NCI-H2227 treated with DMSO at 0.1 percent for 48 hours (cell line): ENCODE measurements around the gene TFEB.

ENCODE experiments used
- DNase-seq: peaks from one replicate; lab custom pipeline; 2025; lab: John Stamatoyannopoulos, UW

The TFEB gene

GRCh38 chr6:41763470-41763869 lies 28.1 kb upstream of the TFEB start:
- DNase-seq, result no peak

GRCh38 chr6:41759905-41760579 lies 24.6 kb upstream of the TFEB start:
- no peak for DNase-seq

GRCh38 chr6:41759106-41759904 lies 23.9 kb upstream of the TFEB start:
- no peak for DNase-seq

DNA sequence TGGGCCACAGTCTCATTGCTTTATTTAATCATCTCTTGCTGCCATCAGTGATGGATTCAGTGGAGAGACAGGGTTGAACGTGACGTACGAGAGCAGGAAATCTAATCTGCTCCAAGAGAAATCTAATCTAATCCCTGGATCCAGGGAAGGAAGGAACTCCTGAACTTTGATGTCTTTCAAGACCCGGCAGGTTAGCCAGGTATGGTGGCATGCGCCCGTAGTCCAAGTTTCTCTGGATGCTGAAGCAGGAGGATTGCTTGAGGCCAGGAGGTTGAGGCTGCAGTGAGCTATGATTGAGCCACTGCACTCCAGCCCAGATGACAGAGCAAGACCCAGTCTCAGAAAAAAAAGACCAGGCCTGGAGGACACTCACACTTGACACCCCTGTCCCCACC lies 23.2 kb upstream of the TFEB start:
- DNase-seq, result no peak

GRCh38 chr6:41757931-41758640 lies 22.7 kb upstream of the TFEB start:
- DNase-seq, result no peak

- no peak for DNase-seq
Observed at GRCh38 chr6:41757271-41757670, 21.9 kb upstream of the TFEB start.

DNA sequence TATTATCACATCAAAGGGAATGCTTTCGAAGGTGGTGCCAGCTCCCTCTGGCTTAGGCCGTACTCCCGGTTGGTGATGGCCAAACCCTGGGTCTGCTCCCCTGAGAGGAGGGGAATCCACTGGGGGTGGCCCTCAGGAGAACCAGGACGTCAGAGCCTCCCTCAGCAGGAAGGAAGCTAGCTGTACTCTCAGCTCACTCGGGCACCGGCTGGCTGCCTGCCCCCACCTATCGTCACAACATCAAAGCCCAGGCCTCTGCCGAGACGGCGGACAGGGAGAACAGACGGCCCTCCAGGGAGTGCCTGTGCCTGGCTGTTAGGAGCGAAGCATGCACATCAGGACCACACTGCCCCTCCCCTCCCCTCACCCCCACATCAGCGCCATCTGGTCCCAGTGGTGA lies 20.9 kb upstream of the TFEB start:
- DNase-seq, result no peak

DNA sequence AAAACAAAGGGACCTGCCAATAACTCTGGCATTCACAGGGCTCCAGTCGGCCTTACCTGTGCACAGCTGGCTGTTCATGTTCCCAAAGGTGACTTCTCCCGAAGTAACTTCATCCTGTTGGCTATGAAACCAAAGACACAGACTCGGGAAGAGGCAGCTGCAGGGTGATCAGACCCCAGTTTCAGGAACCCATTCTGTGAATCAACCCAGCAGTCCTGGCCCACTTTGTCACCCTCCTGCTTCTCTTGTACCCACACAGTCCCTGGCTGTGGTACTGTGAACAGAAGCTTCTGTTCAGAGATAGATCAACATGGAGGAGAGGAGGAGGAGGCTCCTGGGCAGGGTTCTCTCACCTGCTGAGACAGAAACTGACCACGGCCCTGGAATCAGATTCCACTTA lies 20.5 kb upstream of the TFEB start:
- no peak for DNase-seq

- DNase-seq, result no peak
Observed at GRCh38 chr6:41750374-41750773, 15.0 kb upstream of the TFEB start.

- DNase-seq, result no peak
Observed at GRCh38 chr6:41748542-41748941, 13.1 kb upstream of the TFEB start.

DNA sequence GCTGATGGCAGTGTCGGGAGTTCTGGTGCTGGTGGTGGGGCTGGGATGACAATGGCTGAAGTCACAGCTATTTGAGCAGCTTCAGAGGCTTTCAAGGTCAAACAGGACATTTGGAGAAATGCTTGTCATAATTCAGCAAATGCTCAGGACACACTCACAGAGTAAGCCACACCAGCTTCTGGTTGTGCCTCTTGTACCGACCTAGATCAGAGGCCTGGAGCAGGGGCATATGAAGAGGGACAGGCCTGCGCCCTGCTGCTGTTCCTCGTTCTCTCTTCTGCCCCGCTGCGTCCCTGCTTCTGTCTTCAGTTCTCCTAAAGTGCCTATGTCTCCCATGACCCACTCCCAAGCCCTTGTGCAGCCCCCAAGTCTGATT lies 12.7 kb upstream of the TFEB start:
- DNase-seq, result no peak

GRCh38 chr6:41747256-41748101 lies 12.1 kb upstream of the TFEB start, which contains the start of gene PGC:
PGC (minus strand) TSS chr6:41747397; CDS start chr6:41747334, 63 bp downstream.
- no peak for DNase-seq

GRCh38 chr6:41746107-41746506 lies 10.7 kb upstream of the TFEB start:
- no peak for DNase-seq

DNA sequence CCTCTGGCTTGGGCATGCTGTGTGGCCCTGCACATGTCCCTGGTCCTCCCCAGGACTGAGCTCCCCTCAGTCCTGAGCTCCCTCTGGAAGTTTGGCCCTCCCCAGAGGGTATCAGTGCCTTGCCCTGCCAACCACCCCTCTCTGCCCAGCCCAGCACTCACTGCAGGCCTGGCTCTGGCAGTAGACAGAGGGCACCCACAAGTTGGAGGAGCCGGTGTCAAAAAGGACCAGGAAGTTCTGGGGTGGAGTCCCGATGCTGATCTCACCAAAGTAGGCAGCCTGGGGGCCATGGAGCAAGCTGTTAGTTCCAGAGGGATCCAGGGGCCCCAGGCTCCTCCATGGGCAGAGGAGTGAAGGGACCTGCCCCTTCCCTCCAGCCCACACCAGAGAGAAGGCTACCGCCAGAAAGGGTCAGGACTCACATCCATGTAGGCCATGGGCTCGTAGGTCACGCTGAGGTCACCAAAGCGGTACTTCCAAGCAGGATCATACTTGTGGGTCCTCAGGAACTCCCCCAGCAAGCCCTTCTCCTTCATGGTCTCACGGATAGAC lies 8.9 kb upstream of the TFEB start:
- DNase-seq, result no peak

DNA sequence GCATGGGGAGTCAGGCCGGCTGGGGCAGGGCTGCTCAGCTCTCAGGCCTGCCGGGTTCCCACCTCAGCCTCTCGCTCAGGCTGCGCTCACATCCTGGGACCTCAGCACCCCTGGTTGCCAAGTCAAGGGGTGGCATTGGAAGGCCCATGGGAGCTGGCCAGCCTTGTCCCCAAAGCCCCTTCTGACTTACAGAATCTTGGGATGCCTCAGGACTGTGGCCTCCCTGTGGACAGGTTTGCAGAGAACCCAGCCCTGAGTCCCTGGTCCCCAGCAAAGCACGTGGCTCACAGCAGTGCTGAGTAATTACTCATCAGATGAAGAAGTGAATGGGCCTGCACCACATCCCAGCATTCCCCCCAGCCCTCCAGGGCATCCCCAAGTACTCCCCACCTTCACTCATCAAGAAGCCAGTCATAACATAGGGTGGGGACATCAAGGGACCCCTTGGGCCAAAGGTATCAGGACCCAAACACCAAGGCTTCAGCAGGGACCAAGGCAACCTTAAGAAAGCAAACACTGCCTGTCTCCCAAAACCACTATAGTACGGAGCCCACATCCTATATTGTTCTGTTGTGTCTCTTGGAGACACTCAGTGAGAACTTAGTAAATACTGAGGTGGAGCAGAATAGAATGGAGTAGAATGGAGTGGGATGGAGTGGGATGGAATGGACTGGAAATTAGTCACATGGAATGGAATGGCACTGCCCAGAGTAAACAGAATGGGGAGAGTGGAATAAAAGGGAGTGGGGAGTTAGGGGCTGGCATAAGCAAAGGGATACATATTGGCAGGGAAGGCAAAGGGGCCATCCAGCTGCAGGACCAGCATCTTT lies 8.2 kb upstream of the TFEB start:
- DNase-seq, result no peak

GRCh38 chr6:41741625-41742490 lies 6.5 kb upstream of the TFEB start:
- DNase-seq, result no peak

GRCh38 chr6:41740366-41741162 lies 5.2 kb upstream of the TFEB start:
- no peak for DNase-seq

- DNase-seq, result no peak
Observed at GRCh38 chr6:41739041-41739440, 3.6 kb upstream of the TFEB start.

- no peak for DNase-seq
Observed at GRCh38 chr6:41737591-41738130, 2.3 kb upstream of the TFEB start.
